DND-41 (cell line): ENCODE measurements around the gene FAM222B.

Experiments
- EZH2 ChIP-seq: IDR thresholded peaks from 3 replicates; pipeline ENCODE4 v1.6.1; 2012; ENCODE audit warnings: borderline replicate concordance, low read depth, mild to moderate bottlenecking, moderate library complexity, low read length, inconsistent platforms; ENCODE audit not compliant: severe bottlenecking
- TF ChIP-seq, protein P1 (sequence below): IDR thresholded peaks from 2 replicates; pipeline ENCODE4 v1.5.1; 2012; ENCODE audit warnings: borderline replicate concordance, low read length, moderate library complexity, mild to moderate bottlenecking; ENCODE audit not compliant: poor library complexity, severe bottlenecking; ENCODE audit errors: extremely low read depth

DNA sequence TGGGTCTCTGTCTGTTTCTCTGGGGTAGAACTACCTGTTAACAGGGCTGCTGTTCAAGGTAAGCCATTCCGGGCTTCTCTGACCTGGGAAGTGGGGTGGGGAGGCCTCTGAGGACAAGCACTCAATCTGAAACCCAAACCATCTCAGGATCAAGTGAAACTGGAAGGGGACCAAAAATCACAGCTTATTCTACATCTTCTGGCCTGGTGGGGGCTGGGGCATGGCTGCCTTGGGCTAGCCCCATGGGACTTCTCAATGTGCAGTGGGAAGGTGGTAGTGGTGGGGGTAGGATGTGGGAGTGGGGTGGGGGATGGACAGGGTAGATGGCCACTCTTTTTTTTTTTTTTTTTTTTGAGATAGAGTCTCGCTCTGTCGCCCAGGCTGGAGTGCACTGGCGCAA, 49.4 kb upstream of the FAM222B start:
- TF ChIP-seq, protein P1, sequence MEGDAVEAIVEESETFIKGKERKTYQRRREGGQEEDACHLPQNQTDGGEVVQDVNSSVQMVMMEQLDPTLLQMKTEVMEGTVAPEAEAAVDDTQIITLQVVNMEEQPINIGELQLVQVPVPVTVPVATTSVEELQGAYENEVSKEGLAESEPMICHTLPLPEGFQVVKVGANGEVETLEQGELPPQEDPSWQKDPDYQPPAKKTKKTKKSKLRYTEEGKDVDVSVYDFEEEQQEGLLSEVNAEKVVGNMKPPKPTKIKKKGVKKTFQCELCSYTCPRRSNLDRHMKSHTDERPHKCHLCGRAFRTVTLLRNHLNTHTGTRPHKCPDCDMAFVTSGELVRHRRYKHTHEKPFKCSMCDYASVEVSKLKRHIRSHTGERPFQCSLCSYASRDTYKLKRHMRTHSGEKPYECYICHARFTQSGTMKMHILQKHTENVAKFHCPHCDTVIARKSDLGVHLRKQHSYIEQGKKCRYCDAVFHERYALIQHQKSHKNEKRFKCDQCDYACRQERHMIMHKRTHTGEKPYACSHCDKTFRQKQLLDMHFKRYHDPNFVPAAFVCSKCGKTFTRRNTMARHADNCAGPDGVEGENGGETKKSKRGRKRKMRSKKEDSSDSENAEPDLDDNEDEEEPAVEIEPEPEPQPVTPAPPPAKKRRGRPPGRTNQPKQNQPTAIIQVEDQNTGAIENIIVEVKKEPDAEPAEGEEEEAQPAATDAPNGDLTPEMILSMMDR: no peak
- TF ChIP-seq EZH2: no peak
